ENCODE results near the gene LYL1. TPM values are rescaled to one million over a fixed set of nuclear protein-coding genes. Genes with fewer than 3 reads are reported as not detected.
A peak's percentile ranks its signal among the peaks of the same experiment; 100 is the strongest.

LYL1 gene
- total and polyA plus RNA-seq, 2 experiments from 2014 or later: 0.18 TPM; not detected in 1

DNA sequence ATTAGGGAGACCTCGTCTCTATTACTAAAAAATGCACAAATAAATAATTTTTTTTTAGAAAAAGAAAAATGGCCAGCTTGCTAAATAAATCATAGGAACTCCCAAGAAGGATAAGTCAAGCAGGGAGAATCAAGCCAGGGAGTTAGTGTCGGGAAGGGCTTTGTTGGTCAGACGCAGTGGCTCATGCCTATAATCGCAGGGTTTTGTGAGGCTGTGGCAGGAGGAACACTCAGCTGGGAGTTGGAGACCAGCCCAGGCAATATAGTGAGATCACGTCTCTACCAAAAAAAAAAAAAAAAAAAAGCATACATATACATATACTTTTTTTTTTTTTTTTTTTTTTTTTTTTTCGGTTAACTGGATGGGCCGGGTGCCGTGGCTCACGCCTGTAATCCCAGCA lies 24.4 kb upstream of the LYL1 start:
- in situ Hi-C loops (cut with MboI): no loop called here

DNA sequence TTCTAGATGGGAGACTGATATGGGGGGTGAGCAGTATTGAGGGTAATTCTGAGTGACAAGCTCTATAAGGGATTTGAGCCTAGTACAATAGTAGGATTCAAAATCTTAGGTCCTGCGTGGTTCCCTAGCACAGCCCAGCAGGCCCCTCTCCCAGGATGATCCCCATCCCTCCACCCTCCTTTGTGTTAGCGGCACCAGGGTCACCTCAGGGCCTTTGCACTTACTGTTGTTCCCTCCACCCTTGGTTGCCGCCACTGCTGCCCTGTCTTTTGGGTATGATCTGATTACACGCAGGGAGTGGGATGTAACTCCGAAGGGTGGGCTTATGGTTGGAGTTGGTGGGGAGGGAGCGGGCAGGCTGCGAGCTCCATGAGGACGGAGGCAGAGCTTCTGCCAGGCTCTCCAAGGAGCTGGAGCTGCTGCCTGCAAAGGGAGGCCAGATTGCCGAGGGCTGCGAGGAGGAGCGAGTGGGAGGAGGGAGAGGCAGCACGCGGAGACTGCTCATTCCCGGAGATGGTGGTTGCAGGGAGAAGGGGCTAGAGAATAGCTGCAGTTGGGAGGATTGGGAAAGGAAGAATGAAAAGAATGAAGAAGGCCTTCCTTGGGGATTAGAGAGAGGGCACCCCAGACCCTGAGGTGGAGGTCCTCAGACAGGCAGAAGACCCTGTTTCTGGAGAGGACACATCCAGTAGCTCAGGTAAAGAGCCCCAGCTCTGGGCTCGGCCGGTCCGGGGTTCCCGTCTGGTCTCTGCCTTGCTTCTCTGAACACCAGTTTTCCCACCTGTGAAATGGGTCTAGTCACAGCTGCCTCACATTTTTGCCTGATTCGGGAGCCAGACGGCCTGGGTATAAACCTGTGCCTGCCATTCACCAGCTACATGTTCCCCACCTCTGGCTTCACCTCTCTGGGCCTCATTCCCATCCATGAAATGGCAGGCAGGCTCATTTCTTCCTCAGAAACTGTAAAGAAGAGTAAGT lies 20.6 kb upstream of the LYL1 start:
- Histone ChIP-seq H4K20me1 (ENCODE audit: insufficient read depth) (0 out of 2 replicates have a peak, but pooled peaks cover 7% of the 10 kb centered on the region), H3K27ac (no peak overlapping the region), H3K9ac (no peak overlapping the region), H3K9me2 (ENCODE audit: insufficient read depth) (no peaks in the 10 kb centered on the region), H2AFZ (no peak overlapping the region), H3K9me3 (ENCODE audit: low read depth) (no peaks in the 10 kb centered on the region), H3K36me3 (ENCODE audit: low read depth) (no peaks in the 10 kb centered on the region; the same call in 1 of the 2 replicates), H3F3A (ENCODE audit: insufficient read depth) (peaks cover 20% of the 10 kb centered on the region), H3K79me2 (ENCODE audit: insufficient read depth) (peaks cover 98% of the 10 kb centered on the region), H3K4me1 (ENCODE audit: insufficient read depth) (peaks cover 42% of the 10 kb centered on the region), H3K4me3 (no peak overlapping the region), H3K4me2 (ENCODE audit: unreplicated experiment) (no peak overlapping the region), H3K27me3 (replicated peaks; ENCODE audit: insufficient read depth) (no peaks in the 10 kb centered on the region)
- TF ChIP-seq EZH2 (IDR thresholded peaks at IDR 0.05; ENCODE audit: insufficient read depth, poor library complexity, severe bottlenecking): no peak
- no peak for TF ChIP-seq EZH2phosphoT487 (IDR thresholded peaks at IDR 0.05; ENCODE audit: insufficient read depth, low read depth)
- 88 to 89% methylated on average over 20 of the region's 20 CpGs for WGBS, 2 experiments (ENCODE audit: low coverage in 1 of 2, low lambda C conversion rate in 2 of 2, missing lambda C conversion rate in 2 of 2)
- no peak for DNase-seq
- in situ Hi-C loops (cut with MboI): no loop called here

More for the DNA sequence above, 24.4 kb upstream of the LYL1 start:
- Histone ChIP-seq H3K9me3 (ENCODE audit: low read depth) (no peaks in the 10 kb centered on the region), H3F3A (ENCODE audit: insufficient read depth) (peaks cover 11% of the 10 kb centered on the region), H3K27ac (peak overlapping the region; percentile 36; the same call in 1 of the 2 replicates), H3K4me1 (ENCODE audit: insufficient read depth) (peaks cover 15% of the 10 kb centered on the region), H4K20me1 (ENCODE audit: insufficient read depth) (0 out of 2 replicates have a peak, but pooled peaks cover 7% of the 10 kb centered on the region), H3K9me2 (ENCODE audit: insufficient read depth) (no peaks in the 10 kb centered on the region), H3K4me3 (no peak overlapping the region), H3K4me2 (ENCODE audit: unreplicated experiment) (no peak overlapping the region), H3K9ac (no peak overlapping the region), H3K36me3 (ENCODE audit: low read depth) (no peaks in the 10 kb centered on the region), H3K27me3 (replicated peaks; ENCODE audit: insufficient read depth) (no peaks in the 10 kb centered on the region), H3K79me2 (ENCODE audit: insufficient read depth) (peaks cover 99% of the 10 kb centered on the region), H2AFZ (no peak overlapping the region)
- TF ChIP-seq EZH2 (IDR thresholded peaks at IDR 0.05; ENCODE audit: insufficient read depth, poor library complexity, severe bottlenecking): no peak
- TF ChIP-seq EZH2phosphoT487 (IDR thresholded peaks at IDR 0.05; ENCODE audit: insufficient read depth, low read depth): no peak
- DNase-seq: peak; percentile 74
- WGBS, 2 experiments (ENCODE audit: low coverage in 1 of 2, low lambda C conversion rate in 2 of 2, missing lambda C conversion rate in 2 of 2): 76 to 79% methylated on average over 8 to 9 of the region's 9 CpGs

DNA sequence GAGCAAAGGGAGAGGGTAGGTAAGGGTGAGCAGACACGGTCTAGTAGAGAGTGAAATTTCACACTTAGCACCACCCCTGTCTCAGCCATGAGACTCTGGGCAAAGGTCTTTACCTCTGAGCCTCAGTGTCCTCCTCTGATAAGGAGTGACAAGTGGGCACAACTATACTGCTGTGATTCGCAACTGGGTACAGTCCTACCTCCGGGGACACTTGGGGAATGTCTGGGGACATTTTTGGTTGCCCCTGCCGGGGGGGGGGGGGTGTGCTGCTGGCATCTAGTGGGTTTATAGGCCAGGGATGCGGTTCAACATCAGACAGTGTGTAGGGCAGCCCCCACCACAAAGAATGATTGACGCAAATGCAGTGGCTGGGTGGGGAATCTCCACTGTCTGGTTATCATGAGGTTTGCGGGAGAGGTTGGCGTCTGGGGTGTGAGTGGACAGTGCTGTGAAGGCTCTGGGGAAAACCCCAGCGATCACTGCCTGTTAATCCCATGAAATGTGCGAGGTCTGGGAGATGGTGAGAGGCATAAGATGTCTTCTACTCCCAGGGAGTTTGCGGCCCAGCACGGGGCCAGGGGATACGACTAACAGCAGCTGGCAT lies 19.7 kb upstream of the LYL1 start:
- H3K79me2 ChIP-seq (ENCODE audit: insufficient read depth): peaks cover 89% of the 10 kb centered on the region
- H4K20me1 ChIP-seq (ENCODE audit: insufficient read depth): no peaks in the 10 kb centered on the region
- TF ChIP-seq EZH2 (IDR thresholded peaks at IDR 0.05; ENCODE audit: insufficient read depth, poor library complexity, severe bottlenecking): no peak
- TF ChIP-seq EZH2phosphoT487 (IDR thresholded peaks at IDR 0.05; ENCODE audit: insufficient read depth, low read depth): no peak
- no peak overlapping the region for H2AFZ ChIP-seq
- no peak for DNase-seq
- H3K27me3 ChIP-seq (replicated peaks; ENCODE audit: insufficient read depth): no peaks in the 10 kb centered on the region
- no peak overlapping the region for H3K4me2 ChIP-seq (ENCODE audit: unreplicated experiment)
- no peaks in the 10 kb centered on the region for H3K9me3 ChIP-seq (ENCODE audit: low read depth)
- H3K4me1 ChIP-seq (ENCODE audit: insufficient read depth): peaks cover 33% of the 10 kb centered on the region
- H3K27ac ChIP-seq: peak overlapping the region; percentile 90
- in situ Hi-C loops (cut with MboI): no loop called here
- no peaks in the 10 kb centered on the region for H3K9me2 ChIP-seq (ENCODE audit: insufficient read depth)
- no peaks in the 10 kb centered on the region; the same call in 1 of the 2 replicates for H3K36me3 ChIP-seq (ENCODE audit: low read depth)
- no peak overlapping the region for H3K4me3 ChIP-seq
- WGBS, 2 experiments (ENCODE audit: low coverage in 1 of 2, low lambda C conversion rate in 2 of 2, missing lambda C conversion rate in 2 of 2): 88 to 91% methylated on average over 12 to 13 of the region's 13 CpGs
- peaks cover 20% of the 10 kb centered on the region for H3F3A ChIP-seq (ENCODE audit: insufficient read depth)
- H3K9ac ChIP-seq: 0 out of 2 replicates have a peak overlapping the region, but pooled peaks have one; percentile 98

DNA sequence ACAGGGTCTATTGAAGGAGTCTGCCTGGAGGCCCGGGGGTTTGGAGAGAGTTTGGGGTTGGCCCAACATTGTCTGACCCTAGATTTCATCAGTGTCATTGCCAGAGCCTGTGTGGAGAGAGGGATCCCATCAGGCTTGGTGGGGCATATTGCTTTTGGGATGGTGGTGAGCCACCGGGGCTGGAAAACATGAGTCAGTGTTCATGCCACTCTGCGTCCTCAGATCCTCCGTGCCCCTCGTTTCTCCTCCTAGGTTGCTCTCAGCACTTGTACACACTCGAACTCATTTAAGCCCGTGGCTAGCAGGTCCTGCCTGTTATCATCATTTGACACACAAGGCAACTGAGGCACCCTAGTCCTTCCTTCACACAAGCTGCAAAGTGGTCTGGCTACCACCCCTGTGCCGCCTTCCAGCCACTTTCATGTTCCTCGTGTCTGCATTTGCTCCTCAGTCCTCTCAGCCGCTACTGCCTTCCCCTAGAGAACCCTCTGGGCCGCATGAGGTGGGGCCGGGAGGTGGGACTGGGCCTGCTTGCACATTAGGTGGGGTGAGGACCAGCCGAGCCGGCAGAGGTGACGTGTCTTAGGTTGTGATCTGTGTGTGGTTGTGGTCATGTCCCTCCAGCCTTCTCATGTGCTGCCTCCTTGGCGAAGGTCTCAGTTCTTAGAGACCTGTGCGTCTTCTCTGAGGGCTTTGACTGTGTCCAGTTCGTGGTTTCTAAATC lies 19.1 kb upstream of the LYL1 start:
- Histone ChIP-seq H3K27me3 (replicated peaks; ENCODE audit: insufficient read depth) (no peaks in the 10 kb centered on the region), H3K4me2 (ENCODE audit: unreplicated experiment) (peak overlapping the region; percentile 93), H4K20me1 (ENCODE audit: insufficient read depth) (no peaks in the 10 kb centered on the region), H2AFZ (no peak overlapping the region), H3K79me2 (ENCODE audit: insufficient read depth) (peaks cover 83% of the 10 kb centered on the region), H3K9ac (peak overlapping the region; percentile 98), H3K36me3 (ENCODE audit: low read depth) (no peaks in the 10 kb centered on the region; the same call in 1 of the 2 replicates), H3K4me3 (peak overlapping the region; percentile 98), H3K9me3 (ENCODE audit: low read depth) (no peaks in the 10 kb centered on the region), H3K9me2 (ENCODE audit: insufficient read depth) (no peaks in the 10 kb centered on the region), H3K4me1 (ENCODE audit: insufficient read depth) (peaks cover 30% of the 10 kb centered on the region), H3K27ac (peak overlapping the region; percentile 90), H3F3A (ENCODE audit: insufficient read depth) (peaks cover 25% of the 10 kb centered on the region)
- DNase-seq: peak; percentile 73
- TF ChIP-seq EZH2 (IDR thresholded peaks at IDR 0.05; ENCODE audit: insufficient read depth, poor library complexity, severe bottlenecking) (no peak), EZH2phosphoT487 (IDR thresholded peaks at IDR 0.05; ENCODE audit: insufficient read depth, low read depth) (no peak)
- 73% methylated on average over 18 of the region's 18 CpGs for WGBS, 2 experiments (ENCODE audit: low coverage in 1 of 2, low lambda C conversion rate in 2 of 2, missing lambda C conversion rate in 2 of 2)
- in situ Hi-C loops (cut with MboI): no loop called here

All from GM23248 (cell line).